ENCODE results near the gene TAF8.

GRCh38 chr6:42047790-42048405 lies 2.4 kb upstream of the TAF8 start:
- TF ChIP-seq, protein P1, sequence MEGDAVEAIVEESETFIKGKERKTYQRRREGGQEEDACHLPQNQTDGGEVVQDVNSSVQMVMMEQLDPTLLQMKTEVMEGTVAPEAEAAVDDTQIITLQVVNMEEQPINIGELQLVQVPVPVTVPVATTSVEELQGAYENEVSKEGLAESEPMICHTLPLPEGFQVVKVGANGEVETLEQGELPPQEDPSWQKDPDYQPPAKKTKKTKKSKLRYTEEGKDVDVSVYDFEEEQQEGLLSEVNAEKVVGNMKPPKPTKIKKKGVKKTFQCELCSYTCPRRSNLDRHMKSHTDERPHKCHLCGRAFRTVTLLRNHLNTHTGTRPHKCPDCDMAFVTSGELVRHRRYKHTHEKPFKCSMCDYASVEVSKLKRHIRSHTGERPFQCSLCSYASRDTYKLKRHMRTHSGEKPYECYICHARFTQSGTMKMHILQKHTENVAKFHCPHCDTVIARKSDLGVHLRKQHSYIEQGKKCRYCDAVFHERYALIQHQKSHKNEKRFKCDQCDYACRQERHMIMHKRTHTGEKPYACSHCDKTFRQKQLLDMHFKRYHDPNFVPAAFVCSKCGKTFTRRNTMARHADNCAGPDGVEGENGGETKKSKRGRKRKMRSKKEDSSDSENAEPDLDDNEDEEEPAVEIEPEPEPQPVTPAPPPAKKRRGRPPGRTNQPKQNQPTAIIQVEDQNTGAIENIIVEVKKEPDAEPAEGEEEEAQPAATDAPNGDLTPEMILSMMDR (IDR thresholded peaks at IDR 0.05): no peak
- no peak for TF ChIP-seq POLR2AphosphoS5 (IDR thresholded peaks at IDR 0.05; ENCODE audit: insufficient read depth in 1 of 2, low read depth in 1 of 2)
- no peak for TF ChIP-seq POLR2A (IDR thresholded peaks at IDR 0.05)
